ENCODE measurements around the gene LRRC27. TPM values are rescaled to one million over a fixed set of nuclear protein-coding genes. Genes with fewer than 3 reads are reported as not detected.

Gene LRRC27
- total RNA-seq, 2 donors from 2014 or later: 4.7 to 6.5 TPM

GRCh38 chr10:132413226-132414205 lies 81.5 kb downstream of the LRRC27 start:
- no peak for DNase-seq (ENCODE audit: low spot score)
- intact Hi-C loops (cut with DNase I): no loop called here

- no peak for DNase-seq (ENCODE audit: low spot score)
- intact Hi-C loops (cut with DNase I): no loop called here
Measured at GRCh38 chr10:132414402-132415016, 82.5 kb downstream of the LRRC27 start.

- intact Hi-C loops (cut with DNase I): no loop called here
- no peak for DNase-seq (ENCODE audit: low spot score)
Measured at GRCh38 chr10:132415255-132415654, 83.3 kb downstream of the LRRC27 start.

- DNase-seq (ENCODE audit: low spot score): no peak
- intact Hi-C loops (cut with DNase I): no loop called here
Measured at GRCh38 chr10:132415956-132416355, 84.0 kb downstream of the LRRC27 start.

GRCh38 chr10:132416566-132417256 lies 84.7 kb downstream of the LRRC27 start:
- no peak for DNase-seq (ENCODE audit: low spot score)
- intact Hi-C loops (cut with DNase I): no loop called here

- DNase-seq (ENCODE audit: low spot score): no peak
- intact Hi-C loops (cut with DNase I): no loop called here
Measured at GRCh38 chr10:132417257-132417910, 85.4 kb downstream of the LRRC27 start.

- intact Hi-C loops (cut with DNase I): no loop called here
- no peak for DNase-seq (ENCODE audit: low spot score)
Measured at GRCh38 chr10:132417957-132418441, 86.0 kb downstream of the LRRC27 start.

- no peak for DNase-seq (ENCODE audit: low spot score)
- intact Hi-C loops (cut with DNase I): no loop called here
Measured at GRCh38 chr10:132418527-132419416, 86.8 kb downstream of the LRRC27 start.

GRCh38 chr10:132419538-132420468 lies 87.8 kb downstream of the LRRC27 start:
- intact Hi-C loops (cut with DNase I): no loop called here
- DNase-seq (ENCODE audit: low spot score): no peak

GRCh38 chr10:132420469-132420980 lies 88.5 kb downstream of the LRRC27 start:
- intact Hi-C loops (cut with DNase I): no loop called here
- no peak for DNase-seq (ENCODE audit: low spot score)

- intact Hi-C loops (cut with DNase I): no loop called here
- DNase-seq (ENCODE audit: low spot score): peak; percentile 92
Measured at GRCh38 chr10:132420981-132421846, 89.2 kb downstream of the LRRC27 start.

- intact Hi-C loops (cut with DNase I): no loop called here
Measured at GRCh38 chr10:132421847-132422751, 90.1 kb downstream of the LRRC27 start.

GRCh38 chr10:132422903-132423825 lies 91.2 kb downstream of the LRRC27 start:
- intact Hi-C loops (cut with DNase I): no loop called here
- DNase-seq (ENCODE audit: low spot score): no peak

More at GRCh38 chr10:132421847-132422751, 90.1 kb downstream of the LRRC27 start:
- DNase-seq (ENCODE audit: low spot score): no peak

Data from posterior vena cava (tissue), 2 donors.